Islet of Langerhans (tissue), 1 donor: ENCODE measurements around the gene TPD52L1.
"Not testable (repeated sequence)": the region's sequence is repeated elsewhere in the genome, so short reads cannot be mapped to it uniquely, and the experiment has no call there.

ENCODE experiments used
- FAIRE-seq: peaks from one replicate; lab custom pipeline; 2011; peaks lifted over from hg19 to GRCh38; lab: Jason Lieb, UNC

The TPD52L1 gene, protein sequence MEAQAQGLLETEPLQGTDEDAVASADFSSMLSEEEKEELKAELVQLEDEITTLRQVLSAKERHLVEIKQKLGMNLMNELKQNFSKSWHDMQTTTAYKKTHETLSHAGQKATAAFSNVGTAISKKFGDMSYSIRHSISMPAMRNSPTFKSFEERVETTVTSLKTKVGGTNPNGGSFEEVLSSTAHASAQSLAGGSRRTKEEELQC

DNA sequence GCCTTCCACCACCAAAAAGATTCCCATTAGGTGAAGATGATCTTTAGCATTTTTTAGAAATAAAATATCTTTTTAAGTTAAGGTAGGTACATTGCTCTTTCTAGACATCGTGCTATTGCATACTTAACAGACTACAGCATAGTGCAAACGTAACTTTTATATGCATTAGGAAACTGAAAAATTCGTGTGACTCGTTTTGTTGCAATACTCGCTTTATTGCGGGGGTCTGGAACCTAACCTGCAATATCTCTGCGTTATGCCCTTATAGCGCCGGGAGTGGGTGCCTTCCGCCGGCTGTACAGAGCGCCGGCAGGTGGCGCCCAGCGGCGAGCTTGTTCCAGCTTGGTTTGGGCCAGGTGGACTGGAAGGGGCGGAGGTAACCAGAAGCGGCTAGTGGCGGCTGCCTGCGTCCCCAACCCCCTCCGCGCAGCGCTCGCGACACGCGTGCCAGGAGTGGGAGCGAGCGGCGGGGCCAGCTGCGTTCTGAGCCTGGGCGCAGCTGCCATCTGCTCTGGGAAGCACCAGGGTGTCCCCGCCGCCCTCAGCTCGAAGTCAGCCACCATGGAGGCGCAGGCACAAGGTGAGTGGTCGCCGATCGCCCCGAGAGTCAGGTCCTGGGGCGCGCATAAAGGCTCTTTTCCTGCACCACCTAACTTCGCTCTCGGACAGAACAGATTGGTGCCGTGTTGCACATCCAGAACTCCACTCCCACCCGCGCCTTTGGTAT is at the start of gene TPD52L1:
TSS of gene TPD52L1 (plus strand) at position 383 of the 727 bp plus-strand sequence. CDS start at position 562, 179 bp downstream.
- no peak for FAIRE-seq

DNA sequence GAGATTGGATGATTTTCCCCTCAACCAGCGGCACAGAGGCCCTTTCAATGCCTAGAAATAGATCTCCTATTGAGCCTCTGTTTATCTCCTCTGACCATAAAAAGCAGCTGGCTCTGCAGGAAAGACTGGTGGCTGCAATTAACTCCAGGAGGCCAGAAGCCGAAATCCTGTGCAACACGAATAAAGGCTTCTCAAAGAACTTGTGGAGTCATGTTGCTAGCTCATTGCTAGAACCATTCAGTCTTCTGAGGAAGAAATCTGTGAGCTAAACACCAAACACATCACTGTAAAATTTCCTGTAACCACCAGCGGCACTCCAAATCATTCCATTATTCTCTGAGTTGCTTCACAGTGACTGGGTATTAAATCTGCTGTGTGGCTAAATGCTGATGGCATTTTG is 49.1 kb upstream of the TPD52L1 start:
- no peak for FAIRE-seq

DNA sequence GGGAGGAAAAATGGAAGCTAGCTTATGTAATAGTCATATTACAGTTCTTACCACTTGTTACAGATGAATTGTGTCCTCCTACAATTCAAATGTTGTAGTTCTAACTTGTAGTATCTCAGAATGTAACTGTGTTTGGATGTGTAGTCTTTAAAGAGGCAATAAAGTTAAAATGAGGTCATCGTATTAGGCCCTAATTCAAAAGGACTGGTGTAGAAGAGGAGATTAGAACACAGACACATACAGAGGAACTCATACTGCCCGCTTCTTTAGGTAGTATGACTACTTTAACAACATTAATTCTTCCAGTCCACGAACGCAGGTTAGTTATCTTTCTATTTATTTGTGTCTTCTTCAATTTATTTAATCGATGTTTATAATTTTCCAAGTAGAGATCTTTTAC is 46.5 kb upstream of the TPD52L1 start:
- no peak for FAIRE-seq

DNA sequence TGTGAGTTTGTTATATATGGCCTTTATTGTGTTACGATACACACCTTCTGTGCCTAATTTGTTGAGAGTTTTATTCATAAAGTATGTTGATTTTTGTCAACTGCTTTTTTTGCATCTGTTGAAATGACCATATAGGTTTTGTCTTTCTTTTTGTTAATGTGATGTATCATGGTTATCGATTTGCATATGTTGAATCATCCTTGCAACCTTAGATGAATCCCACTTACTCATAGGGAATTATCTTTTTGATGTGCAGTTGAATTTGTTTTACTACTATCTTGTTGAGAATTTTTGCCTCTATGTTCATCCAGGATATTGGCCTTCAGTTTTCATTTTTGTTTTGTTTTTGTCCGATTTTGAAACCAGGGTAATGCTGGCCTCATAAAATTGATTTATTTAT is 45.7 kb upstream of the TPD52L1 start:
- FAIRE-seq: no peak

DNA sequence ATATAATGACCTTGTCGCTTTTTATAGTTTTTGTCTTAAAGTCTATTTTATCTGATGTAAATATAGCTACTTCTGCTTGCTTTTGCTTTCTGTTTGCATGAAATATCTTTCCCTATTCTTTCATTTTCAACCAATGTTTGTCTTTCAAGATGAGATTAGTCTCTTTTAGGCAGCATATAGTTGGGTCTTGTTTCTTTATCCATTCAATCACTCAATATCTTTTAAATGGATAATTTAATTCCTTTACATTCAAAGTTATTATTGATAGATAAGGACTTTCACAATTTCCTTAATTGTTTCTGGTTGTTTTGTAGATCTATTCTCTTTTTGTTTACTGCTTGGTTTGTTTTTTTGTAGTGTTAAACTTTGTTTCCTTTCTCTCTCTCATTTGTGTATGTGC is 43.5 kb upstream of the TPD52L1 start:
- no peak for FAIRE-seq

DNA sequence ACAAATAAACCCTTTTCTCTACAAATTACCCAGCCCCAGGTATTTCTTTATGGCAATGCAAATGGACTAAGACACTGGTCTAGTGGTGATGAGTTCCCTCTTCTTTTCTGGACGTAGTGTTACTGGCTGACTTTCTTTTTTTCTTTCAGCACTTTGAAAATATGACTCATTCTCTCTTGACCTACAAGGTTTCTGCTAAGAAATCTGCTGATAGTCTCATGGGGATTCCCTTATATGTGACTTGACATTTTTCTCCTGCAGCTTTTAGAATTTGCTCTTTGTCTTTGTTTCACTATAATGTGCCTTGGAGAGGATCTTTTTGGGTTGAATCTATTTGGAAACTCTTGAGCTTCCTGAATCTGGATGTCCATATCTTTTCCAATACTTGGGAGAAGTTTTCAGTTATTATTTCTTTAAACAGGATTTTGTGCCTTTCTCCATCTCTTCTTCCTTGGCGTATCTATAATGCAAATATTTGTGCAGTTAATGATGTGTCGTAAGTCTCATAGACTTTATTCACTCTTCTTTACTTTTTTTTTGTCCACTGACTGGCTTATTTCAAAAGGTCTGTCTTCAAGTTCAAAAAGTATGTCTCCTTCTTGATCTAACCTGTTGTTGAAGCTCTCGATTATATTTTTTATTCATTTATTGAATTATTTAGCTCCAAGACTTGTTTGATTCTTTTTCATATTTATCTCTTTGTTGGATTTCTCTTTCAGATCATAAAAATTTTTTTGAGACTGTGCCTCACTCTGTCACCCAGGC is 42.2 kb upstream of the TPD52L1 start:
- FAIRE-seq: no peak

DNA sequence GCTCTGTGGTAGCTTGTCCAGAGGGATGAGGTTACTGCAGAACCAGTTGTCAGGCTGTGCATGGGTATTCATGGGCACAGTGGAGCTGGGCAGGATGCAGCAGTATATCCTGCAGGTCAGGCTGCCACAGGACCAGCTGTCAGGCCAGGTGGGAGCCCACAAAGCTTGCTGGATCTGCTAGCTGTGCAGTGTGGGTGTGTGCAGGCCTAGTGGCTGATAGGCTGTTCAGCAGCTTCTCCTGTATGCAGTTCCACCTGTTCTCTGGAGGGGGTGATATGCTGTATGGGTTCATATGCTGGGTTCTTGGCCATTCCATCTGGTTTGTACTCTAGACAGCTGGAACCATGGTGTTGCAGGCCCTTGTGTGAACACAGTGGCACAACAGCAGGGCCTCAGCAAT is 40.6 kb upstream of the TPD52L1 start:
- FAIRE-seq: no peak

DNA sequence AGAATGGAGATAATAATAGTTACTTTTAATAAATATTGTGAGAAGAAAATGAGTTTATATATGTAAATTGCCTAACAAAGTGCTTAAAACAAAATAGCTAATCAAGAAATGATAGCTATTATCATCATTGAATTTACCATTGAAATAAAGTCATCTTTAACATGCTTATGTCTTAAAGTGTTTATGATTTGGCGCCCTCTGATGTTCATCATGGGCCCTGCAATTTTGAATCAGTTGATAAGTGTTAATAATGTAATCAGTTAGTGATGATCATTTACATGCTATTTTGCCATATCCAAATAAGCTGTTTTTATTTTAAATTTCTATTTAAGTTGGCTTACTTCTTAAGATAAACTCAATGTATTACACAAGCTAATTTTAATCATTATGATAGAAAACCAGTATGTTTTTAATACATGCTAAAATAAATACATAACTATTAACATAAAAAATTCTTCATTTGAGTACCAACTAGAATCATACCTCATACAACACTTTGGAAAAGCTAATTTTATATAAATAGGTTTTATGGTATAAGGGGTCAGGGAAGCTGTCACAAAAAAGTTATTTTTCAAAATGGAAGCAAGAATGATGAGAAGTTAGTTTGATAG is 39.2 kb upstream of the TPD52L1 start:
- FAIRE-seq: peak; percentile 99

DNA sequence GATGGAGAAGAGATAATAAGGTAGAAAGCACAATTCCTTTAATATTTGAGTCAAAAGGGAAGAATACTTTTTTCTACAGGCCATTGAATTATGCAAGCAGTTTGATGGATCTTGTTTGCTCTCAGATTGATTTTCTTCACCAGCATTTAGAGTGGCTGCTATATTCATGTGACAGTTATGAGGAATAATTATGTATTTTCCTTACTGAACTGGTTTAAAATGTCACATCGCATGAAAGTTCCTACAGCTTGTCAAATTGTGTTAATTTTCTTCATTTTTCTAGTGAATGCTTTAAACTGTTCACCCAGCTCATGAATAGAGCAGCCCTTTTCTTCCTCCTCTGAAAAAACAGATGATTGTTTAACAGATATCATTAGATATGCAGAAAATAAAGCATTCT is 37.4 kb upstream of the TPD52L1 start:
- no peak for FAIRE-seq

DNA sequence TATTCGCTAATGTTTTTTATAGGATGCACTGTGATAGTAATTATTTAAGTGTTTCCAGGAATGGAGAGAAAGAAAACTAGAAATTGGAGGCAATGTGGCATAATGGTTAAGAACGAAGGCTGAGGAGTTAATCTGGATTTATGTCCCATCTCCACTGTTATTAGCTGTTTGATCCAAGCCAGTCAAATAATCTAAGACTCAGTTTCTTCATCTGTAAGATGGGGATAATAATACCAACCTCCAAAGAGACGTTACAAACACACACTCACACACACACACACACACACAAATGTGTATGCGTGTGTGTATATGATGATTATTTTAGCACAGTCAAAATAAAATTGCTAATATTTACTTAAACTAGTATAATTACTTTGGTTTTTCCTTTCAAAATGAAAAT is 36.9 kb upstream of the TPD52L1 start:
- no peak for FAIRE-seq

DNA sequence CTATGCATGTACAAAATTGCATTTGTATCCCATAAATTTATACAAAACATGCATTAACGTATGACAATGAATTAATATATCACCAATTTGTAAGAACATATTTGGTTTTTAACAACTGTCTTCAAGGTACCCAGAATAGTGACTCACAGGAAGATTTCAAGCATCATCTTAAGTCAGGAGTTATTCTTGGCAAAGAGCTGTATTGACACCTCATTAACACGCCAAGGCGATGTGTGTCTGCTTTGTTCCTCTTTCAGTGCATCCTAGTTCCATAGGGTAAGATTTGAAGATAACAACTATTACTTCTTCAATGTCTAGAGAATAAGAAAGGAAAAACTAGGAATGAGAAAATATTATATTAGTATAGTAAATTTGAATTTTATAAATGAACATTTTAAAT is 35.8 kb upstream of the TPD52L1 start:
- FAIRE-seq: no peak

DNA sequence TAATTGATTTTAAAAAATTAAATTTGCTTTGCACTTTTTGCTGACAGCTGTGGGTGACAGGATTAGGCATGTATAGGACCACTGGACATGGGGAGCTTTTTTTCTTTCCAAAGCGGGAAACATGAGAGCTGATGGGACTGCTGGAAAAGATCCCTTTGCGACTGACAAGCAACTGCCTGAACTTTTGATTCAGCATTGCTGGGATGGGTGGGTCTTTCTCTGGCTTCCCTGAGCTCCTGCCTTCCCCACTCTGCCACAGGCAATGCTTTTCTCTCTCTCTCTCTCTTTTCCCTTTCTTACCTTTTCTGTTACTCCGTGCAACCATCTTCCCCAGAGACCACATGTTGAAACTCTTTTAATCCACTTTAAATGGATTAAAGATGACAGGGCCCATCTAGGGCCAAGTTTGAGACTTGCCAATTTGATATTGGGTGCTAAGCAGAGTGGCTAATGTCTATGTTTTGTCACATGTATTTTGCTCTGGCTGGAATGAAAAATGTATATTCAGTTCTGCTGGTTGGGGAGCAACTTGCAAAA is 33.5 kb upstream of the TPD52L1 start:
- FAIRE-seq: no peak

DNA sequence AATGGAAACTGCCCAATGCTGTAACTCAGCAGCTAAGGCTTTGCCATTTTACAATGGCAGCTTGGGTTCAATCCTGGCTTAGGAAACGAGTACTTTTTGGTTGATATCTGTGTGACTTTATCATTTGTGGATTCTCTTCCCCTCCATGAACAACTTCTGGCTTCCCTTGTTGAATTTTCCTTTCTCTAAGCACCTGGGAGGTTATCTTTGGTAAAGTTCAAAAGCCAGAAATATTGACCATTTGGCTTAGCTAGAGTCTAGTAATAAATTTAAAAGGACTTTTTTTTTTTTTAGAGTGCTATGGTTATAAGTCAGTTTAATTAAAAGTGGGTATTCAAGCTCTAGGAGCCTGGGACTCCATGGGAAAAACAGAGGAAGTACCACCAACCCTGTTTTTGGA is 31.7 kb upstream of the TPD52L1 start:
- no peak for FAIRE-seq

DNA sequence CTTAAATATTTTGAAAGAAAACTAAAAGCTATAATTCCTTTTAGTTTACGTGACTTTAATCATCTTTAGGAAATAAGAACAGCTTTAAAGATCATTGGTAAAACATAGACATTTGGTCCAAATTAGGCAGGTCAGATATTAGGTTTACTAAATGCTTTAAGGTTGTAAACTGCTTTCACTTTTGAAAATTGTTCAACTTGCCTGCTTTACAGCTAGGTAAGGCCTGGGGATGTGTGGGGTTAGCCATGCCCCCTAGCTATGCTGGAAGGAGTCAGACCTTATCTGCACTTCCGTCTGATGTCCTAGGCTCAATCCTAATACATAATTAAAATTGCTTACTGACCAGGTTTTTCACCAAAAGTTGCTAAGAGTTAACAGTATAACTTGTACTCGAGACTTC is 30.5 kb upstream of the TPD52L1 start:
- no peak for FAIRE-seq

DNA sequence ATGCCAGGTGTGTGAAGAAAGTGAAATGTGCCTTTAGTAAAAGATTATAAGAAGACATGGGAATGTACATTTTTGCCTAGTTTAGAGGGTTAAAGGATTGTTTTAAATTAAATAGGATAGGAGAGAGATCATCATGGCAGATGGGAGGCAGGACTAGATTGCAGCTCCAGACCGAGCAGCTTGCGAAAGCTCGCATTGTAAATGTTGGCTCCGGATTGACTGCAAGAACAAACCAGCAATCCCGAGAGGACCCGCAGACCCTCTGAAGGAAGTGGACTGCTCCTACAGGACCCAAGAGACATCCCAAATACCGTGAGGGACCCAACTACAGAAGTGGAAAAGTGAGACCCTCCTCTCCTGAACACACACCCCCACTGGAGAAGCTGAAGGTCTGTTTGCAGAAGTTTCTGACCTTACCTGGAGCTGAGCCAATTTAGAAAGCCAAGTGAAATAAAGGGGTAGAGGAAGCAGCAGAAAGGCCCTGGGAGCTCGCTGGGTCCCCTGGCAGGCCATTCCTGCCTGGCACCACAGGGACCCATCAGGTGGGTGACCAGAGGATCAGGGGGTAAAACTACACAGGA is 30.0 kb upstream of the TPD52L1 start:
- no peak for FAIRE-seq

DNA sequence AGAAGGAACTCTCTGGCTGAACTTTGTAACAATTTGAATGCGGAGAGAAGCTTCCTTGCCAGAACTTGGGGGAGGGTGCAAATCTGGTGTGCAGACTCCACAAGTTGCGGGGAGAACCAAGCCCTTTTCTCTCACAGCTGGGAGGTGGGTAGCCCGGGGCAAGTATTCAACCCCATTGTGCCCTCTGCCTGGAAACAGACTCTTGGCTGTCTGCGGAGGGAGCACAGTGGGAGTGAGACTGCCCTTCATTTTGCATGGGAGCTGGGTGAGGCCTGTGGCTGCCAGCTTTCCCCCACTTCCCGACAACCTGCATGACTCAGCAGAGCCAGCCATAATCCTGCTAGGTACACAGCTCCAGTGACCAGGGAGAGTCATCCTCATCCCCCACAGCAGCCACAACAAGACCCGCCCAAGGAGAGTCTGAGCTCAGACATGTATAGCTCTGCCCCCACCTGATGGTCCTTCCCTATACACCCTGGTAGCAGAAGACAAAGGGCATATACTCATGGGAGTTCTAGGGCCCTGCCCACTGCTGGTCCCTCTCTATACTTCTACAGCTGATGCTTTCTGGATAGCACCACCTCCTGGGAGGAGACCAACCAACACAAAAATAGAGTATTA is 29.4 kb upstream of the TPD52L1 start:
- FAIRE-seq: no peak

DNA sequence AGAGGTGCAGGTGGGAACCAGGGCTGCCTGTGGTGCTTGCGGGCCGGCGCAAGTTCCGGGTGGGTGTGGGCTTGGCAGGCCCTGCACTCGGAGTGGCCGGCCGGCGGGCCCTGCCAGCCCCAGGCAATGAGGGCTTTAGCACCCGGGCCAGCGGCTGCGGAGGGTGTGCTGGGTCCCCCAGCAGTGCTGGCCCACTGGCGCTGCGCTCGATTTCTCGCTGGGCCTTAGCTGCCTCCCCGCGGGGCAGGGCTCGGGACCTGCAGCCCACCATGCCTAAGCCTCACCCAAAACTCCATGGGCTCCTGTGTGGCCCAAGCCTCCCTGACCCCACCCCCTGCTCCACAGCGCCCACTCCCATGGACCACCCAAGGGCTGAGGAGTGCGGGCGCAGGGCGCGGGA is 27.7 kb upstream of the TPD52L1 start:
- not testable (repeated sequence) for FAIRE-seq

DNA sequence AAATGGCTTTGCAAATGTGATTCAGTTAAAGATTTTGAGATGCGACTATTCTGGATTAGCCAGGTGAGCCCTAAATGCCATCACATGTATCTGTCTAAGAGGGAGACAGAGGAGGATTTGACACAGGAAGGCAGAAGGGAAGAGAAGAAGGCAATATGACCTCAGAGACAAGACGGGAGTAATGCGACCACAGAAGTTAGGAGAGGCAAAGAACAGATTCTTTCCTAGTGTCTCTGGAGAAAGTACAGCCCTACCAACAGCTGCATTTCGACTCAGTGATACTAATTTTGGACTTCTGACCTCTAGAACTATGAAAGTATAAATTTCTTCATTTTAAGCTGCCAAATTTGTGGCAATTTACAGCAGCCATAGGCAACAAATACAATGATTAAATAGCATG is 24.2 kb upstream of the TPD52L1 start:
- FAIRE-seq: no peak

DNA sequence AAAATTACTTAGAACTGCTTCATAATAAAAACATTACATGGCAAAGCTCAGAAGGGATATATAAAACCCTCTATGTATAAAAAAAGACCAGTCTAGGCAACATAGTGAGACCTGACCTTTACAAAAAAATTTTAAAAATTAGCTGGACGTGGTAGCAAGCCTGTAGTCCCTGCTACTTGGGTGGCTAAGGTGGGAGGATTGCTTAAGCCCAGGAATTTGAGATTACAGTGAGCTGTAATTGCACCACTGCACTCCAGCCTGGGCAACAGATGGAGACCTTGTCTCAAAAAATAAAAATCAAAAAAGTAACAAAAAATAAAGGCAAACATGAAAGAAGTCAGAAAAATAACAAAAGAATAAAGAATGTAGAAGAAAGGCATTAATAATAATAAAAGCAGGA is 21.5 kb upstream of the TPD52L1 start:
- no peak for FAIRE-seq

DNA sequence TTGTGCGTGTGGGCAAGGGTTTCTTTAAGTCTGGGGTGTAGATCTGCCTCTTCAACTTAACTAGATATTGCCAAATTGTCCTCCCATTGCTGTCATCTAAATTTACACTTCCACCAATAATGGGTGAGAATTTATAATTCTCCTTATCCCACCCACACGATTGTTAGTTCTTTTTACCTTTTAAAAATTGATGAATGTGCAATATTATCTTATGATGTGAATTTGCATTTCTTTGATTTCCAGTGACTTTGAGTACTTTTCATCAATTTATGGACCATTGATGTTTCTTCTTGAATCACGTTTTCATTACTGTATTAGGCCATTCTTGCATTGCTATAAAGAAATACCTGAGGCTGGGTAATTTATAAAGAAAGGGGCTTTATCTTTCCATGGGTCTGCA is 17.2 kb upstream of the TPD52L1 start:
- no peak for FAIRE-seq

DNA sequence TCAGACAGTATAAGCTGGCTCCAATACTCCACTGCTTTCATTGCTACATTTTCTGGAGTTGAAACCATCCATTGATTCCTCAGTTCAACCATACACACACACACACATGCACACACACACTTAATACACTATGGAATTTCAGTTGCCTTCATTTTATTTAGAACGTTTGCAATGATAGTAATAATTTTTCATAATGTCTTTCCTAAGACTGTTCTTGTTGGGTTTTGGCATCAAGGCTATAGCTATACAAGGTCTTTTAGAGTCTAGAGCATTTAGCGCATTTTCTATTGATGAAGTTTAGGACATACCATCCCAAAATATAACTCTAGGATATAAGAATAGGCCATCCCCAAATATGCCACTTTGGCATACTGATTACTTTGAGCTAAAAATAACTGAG is 15.5 kb upstream of the TPD52L1 start:
- no peak for FAIRE-seq

DNA sequence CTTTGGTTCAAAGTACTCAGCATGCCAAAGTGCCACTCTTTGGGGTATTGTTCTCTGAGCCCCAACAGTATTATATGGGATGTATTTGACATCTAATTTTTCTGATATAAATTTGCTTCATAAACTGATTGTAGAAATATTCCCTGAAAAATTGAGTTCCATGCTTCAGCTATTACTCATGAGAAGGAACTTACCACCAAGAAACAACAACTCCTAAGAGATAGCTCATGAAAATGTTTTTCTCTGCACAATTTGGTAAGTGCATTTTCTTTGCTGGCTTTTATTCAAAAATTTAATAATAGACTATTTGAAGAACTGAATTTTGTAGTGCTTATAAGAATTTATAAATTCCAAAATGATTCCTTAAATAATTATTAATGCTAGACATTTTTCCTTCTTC is 12.8 kb upstream of the TPD52L1 start:
- no peak for FAIRE-seq
